H1 (cell line): ENCODE results near the gene AVPI1. TPM values are rescaled to one million over a fixed set of nuclear protein-coding genes. Genes with fewer than 3 reads are reported as not detected.

Source experiments
- CTCF ChIA-PET: fragments of 300-600 bp; sonication (Branson Sonifier 250); formaldehyde crosslinking; loops from one replicate; lab custom pipeline; 2021; ENCODE audit not compliant: partially characterized antibody; lab: Charles Lee
- POLR2A ChIA-PET: fragments of 300-600 bp; sonication (Branson Sonifier 250); formaldehyde crosslinking; loops from one replicate; lab custom pipeline; 2021; ENCODE audit warnings: inconsistent platforms; ENCODE audit not compliant: partially characterized antibody; lab: Charles Lee
- DNase-seq, 2 experiments: peaks; one replicate each; pipeline versions ENCODE4 v3.0.0 to v3.0.0-alpha.2; 2010 to 2022; ENCODE audit warnings: low spot score in 2 of 2, low read depth in 1 of 2, mixed read lengths in 1 of 2
- FAIRE-seq: peaks from 2 replicates; lab custom pipeline; 2011; peaks lifted over from hg19 to GRCh38; lab: Jason Lieb, UNC
- H2AFZ ChIP-seq: 2 replicates; pipeline ENCODE4 v1.8.1; 2012; ENCODE audit warnings: low read length, inconsistent platforms
- H2AK5ac ChIP-seq: 2 replicates; pipeline ENCODE4 v1.6.1; 2013; ENCODE audit warnings: low read depth, low read length
- H2BK120ac ChIP-seq: replicated peaks from 2 replicates; pipeline ENCODE3; 2013; ENCODE audit warnings: low read depth, low read length, inconsistent platforms
- H2BK12ac ChIP-seq: 2 replicates; pipeline ENCODE4 v1.6.1; 2013; ENCODE audit warnings: low read depth, low read length
- H2BK15ac ChIP-seq: 2 replicates; pipeline ENCODE4 v1.6.1; 2013; ENCODE audit warnings: low read length
- H2BK20ac ChIP-seq: 2 replicates; pipeline ENCODE4 v1.6.1; 2013; ENCODE audit warnings: low read length
- H2BK5ac ChIP-seq: 2 replicates; pipeline ENCODE4 v1.6.1; 2013; ENCODE audit warnings: low read depth, low read length
- H3K14ac ChIP-seq: 2 replicates; pipeline ENCODE4 v1.6.1; 2013; ENCODE audit warnings: inconsistent platforms; ENCODE audit not compliant: insufficient read length
- H3K18ac ChIP-seq: 2 replicates; pipeline ENCODE4 v1.6.1; 2013; ENCODE audit warnings: low read length; ENCODE audit errors: extremely low read depth
- H3K23ac ChIP-seq: 2 replicates; pipeline ENCODE4 v1.6.1; 2013; ENCODE audit warnings: inconsistent platforms; ENCODE audit not compliant: insufficient read length
- H3K23me2 ChIP-seq: 2 replicates; pipeline ENCODE4 v1.6.1; 2013; ENCODE audit warnings: low read depth, low read length
- H3K27ac ChIP-seq: 2 replicates; pipeline ENCODE4 v1.6.1; 2011; ENCODE audit warnings: low read depth, low read length, inconsistent platforms
- H3K27me3 ChIP-seq, 4 experiments: replicated peaks in 1 of 4; 1 replicate in 1 of 4; 2 replicates in 3 of 4; pipeline versions ENCODE4 v1.6.1 to v1.8.1; 2011 to 2013; ENCODE audit warnings: low read length in 3 of 4, mild to moderate bottlenecking in 3 of 4, inconsistent platforms in 2 of 4, mixed read lengths in 2 of 4, moderate library complexity in 1 of 4; ENCODE audit not compliant: control insufficient read depth in 3 of 4, insufficient read depth in 3 of 4; ENCODE audit errors: extremely low read depth in 1 of 4
- H3K36me3 ChIP-seq, 4 experiments: 2 replicates each; pipeline versions ENCODE4 v1.6.1 to v1.8.1; 2011 to 2013; ENCODE audit warnings: mild to moderate bottlenecking in 4 of 4, low read length in 3 of 4, moderate library complexity in 2 of 4, control low read depth in 1 of 4, inconsistent platforms in 1 of 4; ENCODE audit not compliant: insufficient read depth in 4 of 4, control insufficient read depth in 2 of 4
- H3K4ac ChIP-seq: replicated peaks from 2 replicates; pipeline ENCODE3; 2013; ENCODE audit warnings: low read length, low read depth, mixed read lengths, inconsistent platforms; ENCODE audit not compliant: insufficient read length
- H3K4me1 ChIP-seq, 4 experiments: replicated peaks in 1 of 4; 1 replicate in 1 of 4; 2 replicates in 3 of 4; pipeline versions ENCODE4 v1.6.1 to v1.8.1; 2011 to 2013; ENCODE audit warnings: low read length in 3 of 4, inconsistent platforms in 2 of 4, mixed read lengths in 1 of 4; ENCODE audit not compliant: insufficient read depth in 4 of 4, control insufficient read depth in 3 of 4
- H3K4me2 ChIP-seq, 2 experiments: 2 replicates each; pipeline versions ENCODE4 v1.6.1 to v1.8.1; 2011 to 2013; ENCODE audit warnings: low read depth in 2 of 2, low read length in 2 of 2, control low read depth in 1 of 2, inconsistent platforms in 1 of 2, mild to moderate bottlenecking in 1 of 2; ENCODE audit not compliant: insufficient read depth in 1 of 2
- H3K4me3 ChIP-seq, 4 experiments: fragments of 200-600, 300-600 bp in 1 of 4; sonication (generic), shearing (Covaris generic), sonication (Bioruptor Twin) in 1 of 4; 2 replicates each; pipeline versions ENCODE4 v1.5.1 to v1.8.1; 2011 to 2016; ENCODE audit warnings: low read length in 4 of 4, low read depth in 3 of 4, control low read depth in 2 of 4, inconsistent platforms in 2 of 4, mild to moderate bottlenecking in 2 of 4, mixed read lengths in 1 of 4, moderate library complexity in 1 of 4; ENCODE audit not compliant: insufficient read depth in 2 of 4; ENCODE audit errors: extremely low read depth in 1 of 4
- H3K56ac ChIP-seq: replicated peaks from 2 replicates; pipeline ENCODE3; 2013; ENCODE audit warnings: low read depth, mild to moderate bottlenecking, mixed read lengths, low read length, inconsistent platforms; ENCODE audit not compliant: insufficient read length
- H3K79me1 ChIP-seq: 2 replicates; pipeline ENCODE4 v1.6.1; 2013; ENCODE audit warnings: low read depth, low read length, control low read depth
- H3K79me2 ChIP-seq, 2 experiments: 2 replicates each; pipeline versions ENCODE4 v1.6.1 to v1.8.1; 2012 to 2013; ENCODE audit warnings: low read length in 2 of 2, mild to moderate bottlenecking in 2 of 2, inconsistent platforms in 1 of 2; ENCODE audit not compliant: insufficient read depth in 2 of 2, control insufficient read depth in 1 of 2
- H3K9ac ChIP-seq, 4 experiments: replicated peaks in 1 of 4; 1 replicate in 1 of 4; 2 replicates in 3 of 4; pipeline versions ENCODE4 v1.6.1 to v1.8.1; 2011 to 2013; ENCODE audit warnings: low read depth in 3 of 4, low read length in 3 of 4, control low read depth in 2 of 4, mild to moderate bottlenecking in 2 of 4, moderate library complexity in 2 of 4, inconsistent platforms in 1 of 4; ENCODE audit errors: extremely low read depth in 1 of 4
- H3K9me3 ChIP-seq, 2 experiments: 2 replicates each; pipeline versions ENCODE4 v1.6.1 to v1.8.1; 2012 to 2013; ENCODE audit warnings: mild to moderate bottlenecking in 2 of 2, moderate library complexity in 2 of 2, control low read depth in 1 of 2, inconsistent platforms in 1 of 2, low read depth in 1 of 2, low read length in 1 of 2, mixed read lengths in 1 of 2; ENCODE audit not compliant: insufficient read depth in 2 of 2
- H4K20me1 ChIP-seq, 2 experiments: replicated peaks in 1 of 2; 2 replicates each; pipeline versions ENCODE3 to v1.8.1; 2011 to 2013; ENCODE audit warnings: inconsistent platforms in 2 of 2, low read length in 2 of 2, mild to moderate bottlenecking in 1 of 2; ENCODE audit not compliant: insufficient read depth in 2 of 2, control insufficient read depth in 1 of 2
- H4K5ac ChIP-seq: 2 replicates; pipeline ENCODE4 v1.6.1; 2013; ENCODE audit warnings: low read length, low read depth, mixed read lengths, inconsistent platforms; ENCODE audit not compliant: insufficient read length
- H4K8ac ChIP-seq: 2 replicates; pipeline ENCODE4 v1.8.0; 2013; ENCODE audit warnings: mild to moderate bottlenecking, moderate library complexity, low read length, inconsistent platforms; ENCODE audit not compliant: insufficient read depth; ENCODE audit errors: extremely low read depth
- H4K91ac ChIP-seq: replicated peaks from 2 replicates; pipeline ENCODE3; 2013; ENCODE audit warnings: low read length, mixed read lengths, inconsistent platforms; ENCODE audit not compliant: insufficient read length
- CEBPB ChIP-seq: IDR thresholded peaks from 2 replicates; pipeline ENCODE4 v1.6.1; 2012; ENCODE audit warnings: low read depth, low read length
- EZH2 ChIP-seq: fragments of 200-600 bp; sonication (generic); IDR thresholded peaks from 2 replicates; pipeline ENCODE4 v1.7.1; 2012; ENCODE audit warnings: low read depth, mild to moderate bottlenecking, moderate library complexity, low read length, inconsistent platforms; ENCODE audit not compliant: severe bottlenecking
- JUN ChIP-seq: IDR thresholded peaks from 2 replicates; pipeline ENCODE4 v1.6.1; 2011; ENCODE audit warnings: low read depth, mild to moderate bottlenecking, improper control_type of control experiment, low read length
- JUND ChIP-seq: IDR thresholded peaks from 2 replicates; pipeline ENCODE4 v1.6.1; 2011; ENCODE audit warnings: mild to moderate bottlenecking, improper control_type of control experiment, low read length
- RXRA ChIP-seq: IDR thresholded peaks from 2 replicates; pipeline ENCODE4 v1.6.1; 2011; ENCODE audit warnings: low read depth, mild to moderate bottlenecking, low read length, moderate library complexity; ENCODE audit not compliant: insufficient read depth
- SIRT6 ChIP-seq: IDR thresholded peaks from one replicate; pipeline ENCODE4 v1.7.1; 2012; ENCODE audit warnings: low read length, inconsistent platforms
- SP4 ChIP-seq: IDR thresholded peaks from 2 replicates; pipeline ENCODE4 v1.6.1; 2012; ENCODE audit warnings: low read length, inconsistent platforms
- TBP ChIP-seq: IDR thresholded peaks from 2 replicates; pipeline ENCODE4 v1.6.1; 2011; ENCODE audit warnings: low read depth, low read length, improper control_type of control experiment
- WGBS, 2 experiments: shearing (Covaris generic) in 1 of 2; methylation state at CpG; one replicate each; pipeline versions ENCODE4 v1.1.6 to v1.1.7; 2013 to 2015; ENCODE audit warnings: low lambda C conversion rate in 2 of 2, mixed read lengths in 2 of 2, inconsistent platforms in 1 of 2, low coverage in 1 of 2, missing lambda C conversion rate in 1 of 2; ENCODE audit not compliant: insufficient replicate concordance in 2 of 2, insufficient coverage in 1 of 2, insufficient read length in 1 of 2; ENCODE audit errors: extremely low coverage in 1 of 2, missing lambda C conversion rate in 1 of 2; 5-methylcytosine and 5-hydroxymethylcytosine counted together
- polyA plus RNA-seq, 7 experiments: library from polyadenylated mRNA; depleted of rRNA in 3 of 7; stranded (reverse) in 5 of 7; unstranded in 2 of 7; fragments of >200 nt in 5 of 7; fragments of 200-250 nt in 2 of 7; gene quantifications; 1 replicate in 5 of 7; 2 replicates in 1 of 7; 4 replicates in 1 of 7; pipeline versions ENCODE4 v1.2.1 to v1.2.3, GENCODE V29; 2011 to 2013; ENCODE audit warnings: missing spikeins in 2 of 7, mixed read lengths in 2 of 7
- total RNA-seq: library from RNA; stranded (reverse); fragmentation: NEBNext Ultra II Directional; extraction: Animal tissue kit (Norgen Biotek cat#: 25700); gene quantifications from 2 replicates; pipeline ENCODE4 v1.2.1, GENCODE V29; 2021

The AVPI1 gene
- total and polyA plus RNA-seq, 2 of the 8 experiments (the other 6 are each of a cell fraction or from before 2014, with no cell fraction given), result 9.0 to 13.5 TPM

DNA sequence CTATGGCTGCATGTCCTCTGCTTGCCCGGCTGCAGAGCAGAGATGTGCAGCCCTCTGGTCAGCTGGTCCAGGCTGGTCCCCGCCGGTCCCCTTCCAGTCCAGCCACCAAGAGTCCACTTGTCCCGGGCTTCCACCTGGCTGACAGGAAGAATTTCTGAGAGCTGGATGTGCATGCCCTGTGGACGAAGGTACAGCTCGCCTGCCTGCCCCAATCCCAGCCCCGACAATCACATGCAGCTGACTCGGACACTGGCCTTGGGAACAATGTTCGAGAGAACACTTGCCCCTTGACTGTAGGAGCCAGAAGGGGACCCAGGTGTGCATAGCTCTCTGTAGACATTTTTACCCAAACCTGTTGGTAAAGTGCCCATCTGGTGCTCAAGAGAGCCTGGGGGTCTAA, 11.8 kb downstream of the AVPI1 start:
- Histone ChIP-seq H3K4me2 (no peak overlapping the region), H4K20me1 (peaks cover 0 to 2% of the 10 kb centered on the region in 2 experiments), H2BK5ac (no peak overlapping the region; the same call in none of the 2 replicates), H3K27ac (no peak overlapping the region), H3K56ac (no peak overlapping the region), H3K4me3 (no peak overlapping the region), H3K36me3 (peaks cover 21 to 33% (median 26%) of the 10 kb centered on the region in 4 experiments), H2BK15ac (no peak overlapping the region), H3K79me2 (no peaks in the 10 kb centered on the region), H3K23me2 (no peaks in the 10 kb centered on the region), H3K18ac (no peak overlapping the region), H2BK120ac (no peak overlapping the region), H3K9ac (no peak overlapping the region), H3K14ac (no peak overlapping the region), H4K91ac (no peak overlapping the region), H3K27me3 (no peaks in the 10 kb centered on the region), H2BK12ac (no peak overlapping the region), H2AFZ (no peak overlapping the region), H3K23ac (no peak overlapping the region), H2BK20ac (no peak overlapping the region), H3K79me1 (no peaks in the 10 kb centered on the region), H4K5ac (no peak overlapping the region), H3K4me1 (no peaks in the 10 kb centered on the region), H2AK5ac (no peak overlapping the region), H3K4ac (no peak overlapping the region), H3K9me3 (no peaks in the 10 kb centered on the region), H4K8ac (no peak overlapping the region)
- ChIA-PET CTCF (interaction anchor here (0.7 to 8.5 kb wide), 11 partner anchors 9 to 103 kb away, joined by 3 to 127 read pairs (median 8); partner anchors contain the start of genes ANKRD2, AVPI1, MARVELD1 and ZFYVE27), POLR2A (interaction anchor here (0.9 to 2.6 kb wide), 3 partner anchors 12 to 55 kb away, joined by 4 to 20 read pairs (median 5); partner anchors contain the start of gene AVPI1)
- DNase-seq, result no peak
- FAIRE-seq, result no peak
- 73% methylated on average over 8 of the region's 9 CpGs; no CpG with 5 or more reads in 1 of the 2 experiments for WGBS, 2 experiments
- TF ChIP-seq JUND, result no peak
- no peak for TF ChIP-seq CEBPB
- TF ChIP-seq JUN, result no peak
- no peak for TF ChIP-seq SIRT6
- no peak for TF ChIP-seq TBP
- no peak for TF ChIP-seq SP4
- no peak for TF ChIP-seq EZH2
- no peak for TF ChIP-seq RXRA
